GM19238 (cell line): Measurements from ENCODE around the gene SLC4A2.

ENCODE experiments used
- DNase-seq: peaks from one replicate; pipeline ENCODE4 v3.0.0; 2011; ENCODE audit warnings: low spot score; ENCODE audit not compliant: insufficient read length

Gene SLC4A2

DNA sequence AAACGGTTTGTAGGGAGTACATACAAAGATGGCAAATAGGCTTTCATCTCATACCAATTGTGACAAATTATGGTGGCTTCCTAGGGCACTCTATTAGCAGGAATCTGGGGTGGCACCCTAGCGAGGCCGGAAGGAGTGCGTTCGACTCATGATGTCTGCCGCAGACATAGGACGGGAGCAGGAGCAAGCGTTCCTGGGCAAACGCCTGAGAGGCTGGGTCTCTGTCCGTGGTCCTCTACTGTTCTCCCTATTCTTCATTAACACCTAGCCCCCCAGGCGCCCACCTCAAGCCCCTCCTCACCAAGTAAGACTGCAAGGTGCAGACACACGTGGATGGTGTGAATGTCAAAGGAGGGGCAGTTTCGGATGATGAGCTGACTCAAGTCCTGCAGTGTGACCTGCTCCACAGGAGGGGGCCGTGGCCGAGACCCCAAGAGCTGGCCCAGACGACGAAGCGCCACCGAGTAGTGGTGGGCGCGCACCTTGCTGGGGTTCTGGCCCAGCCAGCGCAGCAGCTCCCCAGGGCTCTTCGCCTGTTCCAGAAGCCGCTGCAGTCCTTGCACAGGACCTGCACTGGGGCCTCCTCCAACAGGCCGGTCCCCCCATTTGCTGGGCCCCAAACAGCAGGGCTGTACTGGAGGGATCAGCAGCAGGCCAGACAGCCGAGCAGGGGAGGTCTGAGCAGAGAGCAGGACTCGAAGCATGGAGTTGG, 20.0 kb downstream of the SLC4A2 start:
- DNase-seq, result no peak

- no peak for DNase-seq
Measured at GRCh38 chr7:151080067-151080521, 20.7 kb downstream of the SLC4A2 start.

GRCh38 chr7:151080522-151081169, 21.3 kb downstream of the SLC4A2 start, which contains the start of gene FASTK:
FASTK (minus strand) TSS chr7:151080809; CDS start chr7:151080766, 43 bp downstream.
- peak; percentile 99 for DNase-seq

GRCh38 chr7:151081170-151082101, 22.0 kb downstream of the SLC4A2 start:
- DNase-seq, result no peak

- no peak for DNase-seq
Measured at GRCh38 chr7:151082141-151083070, 23.0 kb downstream of the SLC4A2 start.

GRCh38 chr7:151083071-151083823, 23.9 kb downstream of the SLC4A2 start, which contains the start of gene TMUB1:
TMUB1 (minus strand) TSS chr7:151083493; CDS start chr7:151082563, 930 bp downstream.
- DNase-seq, result peak; percentile 87

DNA sequence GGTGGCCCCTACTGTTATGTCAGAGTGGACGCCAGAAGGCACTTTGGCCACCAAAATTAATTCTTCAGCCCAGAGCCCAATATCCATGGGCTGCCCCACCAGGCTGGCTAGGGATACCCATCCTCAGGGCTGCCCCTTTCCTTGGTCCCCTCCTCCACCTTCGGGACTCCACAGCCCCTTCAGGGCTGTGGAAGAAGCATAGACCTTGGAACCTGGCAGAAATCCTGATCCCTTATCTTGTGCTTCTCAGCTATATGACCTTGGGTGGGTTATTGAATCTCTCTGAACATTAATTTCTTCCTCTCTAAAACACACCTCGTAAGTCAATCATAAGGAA, 24.4 kb downstream of the SLC4A2 start:
- DNase-seq, result no peak

GRCh38 chr7:151085329-151085690, 25.9 kb downstream of the SLC4A2 start:
- DNase-seq, result no peak

GRCh38 chr7:151085691-151086620, 26.6 kb downstream of the SLC4A2 start, which contains the start of gene AGAP3:
AGAP3 (plus strand) TSS chr7:151086475; CDS start chr7:151086742, 267 bp downstream.
- DNase-seq, result peak; percentile 94

- no peak for DNase-seq
Measured at GRCh38 chr7:151086802-151087244, 27.4 kb downstream of the SLC4A2 start.

- peak; percentile 52 for DNase-seq
Measured at GRCh38 chr7:151087245-151088018, 28.0 kb downstream of the SLC4A2 start.

- no peak for DNase-seq
Measured at GRCh38 chr7:151088019-151088855, 28.8 kb downstream of the SLC4A2 start.

DNA sequence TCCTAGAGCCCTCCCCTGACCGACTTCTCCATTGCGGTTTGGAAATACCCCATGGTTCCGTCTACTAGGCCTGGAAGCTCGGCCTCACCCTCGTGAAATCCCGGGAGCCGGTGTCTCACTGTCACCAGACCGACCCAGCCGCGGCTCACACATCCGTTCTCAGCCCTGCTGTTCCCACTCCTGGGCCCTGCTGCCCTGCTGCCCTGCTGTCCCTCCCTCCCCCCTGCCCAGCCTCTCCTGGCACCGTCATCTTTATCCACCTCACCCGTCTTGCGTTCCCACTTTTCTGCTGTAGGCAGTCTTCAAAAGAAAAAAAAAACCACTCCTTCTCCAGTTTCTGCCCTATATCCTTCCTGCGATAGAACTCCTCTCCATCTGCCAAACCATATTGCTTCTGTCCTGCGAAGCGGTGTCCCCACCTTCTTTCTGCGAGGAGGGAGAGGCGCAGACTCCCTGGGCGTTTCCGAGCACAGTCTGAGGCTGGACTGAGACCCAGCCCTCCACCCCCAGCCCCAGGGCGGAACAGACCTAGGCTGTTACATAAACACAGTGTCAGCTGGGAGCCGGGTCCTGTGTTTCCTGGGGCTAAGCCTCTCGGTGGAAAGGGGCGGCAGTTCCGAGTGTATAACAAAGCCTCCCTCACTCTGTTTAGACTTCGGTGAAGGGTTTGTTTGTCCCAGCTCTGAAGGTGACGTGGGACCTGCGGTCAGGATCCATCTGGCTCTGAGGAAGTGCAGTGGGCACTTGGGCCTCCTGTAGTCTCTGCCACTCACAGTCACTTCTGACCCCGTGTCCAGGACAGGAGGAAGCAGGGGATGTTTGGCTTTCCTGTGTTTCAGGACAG, 29.7 kb downstream of the SLC4A2 start:
- DNase-seq, result no peak

- no peak for DNase-seq
Measured at GRCh38 chr7:151089893-151090730, 30.7 kb downstream of the SLC4A2 start.

GRCh38 chr7:151091003-151091402, 31.6 kb downstream of the SLC4A2 start:
- no peak for DNase-seq
